Measurements from ENCODE around the gene VEGFA.
"Not testable (repeated sequence)": the region's sequence is repeated elsewhere in the genome, so short reads cannot be mapped to it uniquely, and the experiment has no call there.

The VEGFA gene

GRCh38 chr6:43814111-43814510 lies 44.1 kb downstream of the VEGFA start:
- no peaks in the 10 kb centered on the region for H3K36me3 ChIP-seq
- no peak overlapping the region for H3K4me3 ChIP-seq (ENCODE audit: low read depth in 1 of 2, low read length in 1 of 2)
- H3K9me3 ChIP-seq: no peaks in the 10 kb centered on the region
- peaks cover 32 to 38% of the 10 kb centered on the region in 2 experiments for H3K4me1 ChIP-seq (ENCODE audit: control insufficient read depth in 1 of 2, insufficient read depth in 1 of 2, low read depth in 1 of 2, low read length in 1 of 2)
- H3K27ac ChIP-seq: no peak overlapping the region
- no peak for TF ChIP-seq CTCF (IDR thresholded peaks at IDR 0.05)
- no peaks in the 10 kb centered on the region for H3K27me3 ChIP-seq

DNA sequence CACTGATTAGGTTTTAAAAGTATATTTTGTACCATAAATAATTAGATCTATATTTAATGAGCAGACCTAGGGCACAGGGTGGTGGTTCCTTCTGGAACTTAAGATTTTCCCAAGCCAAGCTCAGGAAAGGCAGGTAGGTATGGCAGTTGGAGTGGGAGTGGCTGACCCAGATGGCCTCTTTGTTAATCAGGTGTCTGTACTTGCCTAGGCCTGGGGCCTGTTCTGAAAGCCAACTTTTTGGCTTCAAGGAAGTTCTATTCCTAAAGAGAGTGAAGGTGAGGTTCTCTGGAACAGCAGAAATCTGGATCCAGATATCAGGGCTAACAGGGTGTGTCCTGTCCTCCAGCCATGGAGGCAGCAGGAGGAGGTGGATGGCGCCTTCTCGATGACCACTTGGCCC lies 44.9 kb downstream of the VEGFA start:
- Histone ChIP-seq H3K36me3 (no peaks in the 10 kb centered on the region), H3K27me3 (no peaks in the 10 kb centered on the region), H3K4me1 (ENCODE audit: control insufficient read depth in 1 of 2, insufficient read depth in 1 of 2, low read depth in 1 of 2, low read length in 1 of 2) (peaks cover 32 to 38% of the 10 kb centered on the region in 2 experiments), H3K4me3 (ENCODE audit: low read depth in 1 of 2, low read length in 1 of 2) (no peak overlapping the region), H3K27ac (no peak overlapping the region), H3K9me3 (no peaks in the 10 kb centered on the region)
- no peak for TF ChIP-seq CTCF (IDR thresholded peaks at IDR 0.05)

- Histone ChIP-seq H3K4me3 (ENCODE audit: low read depth in 1 of 2, low read length in 1 of 2) (no peak overlapping the region), H3K27ac (peak overlapping the region; percentile 7), H3K36me3 (no peaks in the 10 kb centered on the region), H3K9me3 (no peaks in the 10 kb centered on the region), H3K4me1 (ENCODE audit: control insufficient read depth in 1 of 2, insufficient read depth in 1 of 2, low read depth in 1 of 2, low read length in 1 of 2) (peaks cover 32 to 38% of the 10 kb centered on the region in 2 experiments), H3K27me3 (no peaks in the 10 kb centered on the region)
- no peak for TF ChIP-seq CTCF (IDR thresholded peaks at IDR 0.05)
These were observed 47.2 kb downstream of the VEGFA start for GRCh38 chr6:43817192-43817591.

- H3K9me3 ChIP-seq; H3K4me3 ChIP-seq (ENCODE audit: low read depth in 1 of 2, low read length in 1 of 2); H3K27ac ChIP-seq; H3K36me3 ChIP-seq; H3K27me3 ChIP-seq: not testable (repeated sequence)
- H3K4me1 ChIP-seq (ENCODE audit: control insufficient read depth in 1 of 2, insufficient read depth in 1 of 2, low read depth in 1 of 2, low read length in 1 of 2): peaks cover 22 to 28% of the 10 kb centered on the region in 2 experiments
These were observed 49.0 kb downstream of the VEGFA start for GRCh38 chr6:43818973-43819372.

- no peaks in the 10 kb centered on the region for H3K9me3 ChIP-seq
- TF ChIP-seq CTCF (IDR thresholded peaks at IDR 0.05): no peak
- no peak overlapping the region for H3K27ac ChIP-seq
- H3K27me3 ChIP-seq: no peaks in the 10 kb centered on the region
- H3K4me1 ChIP-seq (ENCODE audit: control insufficient read depth in 1 of 2, insufficient read depth in 1 of 2, low read depth in 1 of 2, low read length in 1 of 2): peaks cover 23 to 25% of the 10 kb centered on the region in 2 experiments
- H3K36me3 ChIP-seq: no peaks in the 10 kb centered on the region
- H3K4me3 ChIP-seq (ENCODE audit: low read depth in 1 of 2, low read length in 1 of 2): no peak overlapping the region
These were observed 49.9 kb downstream of the VEGFA start for GRCh38 chr6:43819958-43820357.

- Histone ChIP-seq H3K9me3 (no peaks in the 10 kb centered on the region), H3K27me3 (no peaks in the 10 kb centered on the region), H3K27ac (no peak overlapping the region), H3K4me3 (ENCODE audit: low read depth in 1 of 2, low read length in 1 of 2) (no peak overlapping the region), H3K4me1 (ENCODE audit: control insufficient read depth in 1 of 2, insufficient read depth in 1 of 2, low read depth in 1 of 2, low read length in 1 of 2) (peaks cover 23 to 25% of the 10 kb centered on the region in 2 experiments), H3K36me3 (no peaks in the 10 kb centered on the region)
- no peak for TF ChIP-seq CTCF (IDR thresholded peaks at IDR 0.05)
These were observed 50.5 kb downstream of the VEGFA start for GRCh38 chr6:43820486-43820885.
